Stimulated activated CD8-positive, alpha-beta memory T cell treated with anti-CD3 and anti-CD28 coated beads, Interleukin-4, amount 100 ng/mL, for 1 hour (primary cell): ENCODE data around the gene RMC1.
"Not testable (repeated sequence)": the region's sequence is repeated elsewhere in the genome, so short reads cannot be mapped to it uniquely, and the experiment has no call there.

ENCODE experiments used
- DNase-seq, 2 donors: peaks; one replicate each; pipeline ENCODE4 v3.0.0-alpha.2; 2020; ENCODE audit warnings: low read depth in 2 of 2, low spot score in 1 of 2

Gene RMC1

DNA sequence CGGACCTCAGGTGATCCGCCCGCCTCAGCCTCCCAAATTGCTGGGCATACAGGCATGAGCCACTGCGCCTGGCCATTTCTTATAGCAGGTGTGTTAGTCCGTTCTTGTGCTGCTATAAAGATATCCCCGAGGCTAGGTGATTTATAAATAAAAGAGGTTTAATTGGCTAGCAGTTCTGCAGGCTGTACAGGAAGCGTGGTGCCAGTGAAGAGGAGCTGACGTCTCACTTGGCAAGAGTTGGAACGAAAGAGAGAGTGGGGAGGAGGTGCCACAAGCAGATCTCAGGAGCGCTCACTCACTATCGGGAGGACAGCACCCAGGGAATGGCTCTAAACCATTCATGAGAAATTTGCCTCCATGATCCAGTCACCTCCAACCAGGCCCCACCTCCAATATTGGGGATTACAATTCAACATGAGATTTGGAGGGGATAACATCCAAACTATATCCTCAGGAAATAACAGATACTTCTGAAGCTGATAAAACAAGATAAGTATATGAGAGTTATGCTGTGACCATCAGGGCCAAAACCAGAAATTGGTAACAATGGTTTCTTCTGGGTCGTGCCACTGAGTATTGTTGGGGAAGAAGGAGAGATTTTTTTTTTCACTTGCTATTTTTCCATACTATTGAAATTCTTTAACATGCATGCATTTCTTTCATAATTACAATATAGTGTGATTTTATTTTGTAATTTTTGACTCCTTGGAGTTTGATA is 7.4 kb upstream of the RMC1 start:
- no peak for DNase-seq

GRCh38 chr18:23498117-23498516 is 5.2 kb upstream of the RMC1 start:
- no peak for DNase-seq

DNA sequence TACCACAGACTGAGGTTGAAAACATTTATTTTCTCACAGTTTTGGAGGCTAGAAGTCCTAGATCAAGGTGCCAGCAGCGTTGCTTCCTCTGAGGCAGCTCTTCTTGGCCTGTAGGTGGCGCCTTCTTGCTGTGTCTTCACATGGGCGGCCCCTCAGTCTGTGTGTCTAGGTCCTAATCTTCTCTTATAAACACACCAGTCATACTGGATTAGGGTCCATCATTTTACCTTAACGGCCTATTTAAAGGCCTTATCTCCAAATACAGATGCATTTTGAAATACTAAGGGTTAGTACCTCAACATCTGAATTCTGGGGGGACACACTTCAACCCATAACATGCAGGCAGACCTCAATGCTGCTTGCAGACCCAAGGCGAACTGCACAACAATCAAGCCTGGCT is 4.4 kb upstream of the RMC1 start:
- peak; percentile 51 to 58 for DNase-seq

- no peak for DNase-seq
These were observed 4.0 kb upstream of the RMC1 start for GRCh38 chr18:23499291-23499781.

- DNase-seq = no peak
These were observed 1.7 kb upstream of the RMC1 start for GRCh38 chr18:23501626-23502025.

DNA sequence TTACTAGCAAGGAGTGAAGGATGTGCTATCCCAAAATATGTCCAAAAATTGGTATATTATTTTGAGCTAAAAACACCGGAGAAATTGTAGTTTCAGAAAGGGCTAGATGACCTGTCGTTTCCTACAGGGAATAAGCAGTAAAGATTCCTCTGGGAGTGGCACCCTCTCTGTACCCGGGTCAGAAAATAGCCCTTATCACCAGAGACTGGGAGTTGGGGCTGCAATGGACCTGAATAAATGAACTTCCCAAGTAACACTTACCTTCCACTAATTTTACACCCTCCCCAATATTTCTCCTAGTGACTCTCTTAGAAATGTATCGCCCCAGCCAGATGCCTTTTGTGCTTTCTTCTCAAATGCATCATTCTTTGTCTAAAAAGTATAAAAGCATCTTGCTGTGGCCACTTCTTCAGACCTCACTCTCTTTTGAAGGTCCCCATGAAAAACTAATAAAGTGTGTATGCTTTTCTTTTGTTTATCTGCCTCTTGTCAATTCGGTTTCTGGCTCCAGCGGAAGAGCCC is 734 bp upstream of the RMC1 start:
- no peak for DNase-seq

- no peak for DNase-seq
These were observed 643 bp downstream of the RMC1 start for GRCh38 chr18:23503963-23504344.

GRCh38 chr18:23504720-23505119 is 1.4 kb downstream of the RMC1 start:
- no peak for DNase-seq

GRCh38 chr18:23506393-23506792 is 3.1 kb downstream of the RMC1 start:
- DNase-seq = no peak

DNA sequence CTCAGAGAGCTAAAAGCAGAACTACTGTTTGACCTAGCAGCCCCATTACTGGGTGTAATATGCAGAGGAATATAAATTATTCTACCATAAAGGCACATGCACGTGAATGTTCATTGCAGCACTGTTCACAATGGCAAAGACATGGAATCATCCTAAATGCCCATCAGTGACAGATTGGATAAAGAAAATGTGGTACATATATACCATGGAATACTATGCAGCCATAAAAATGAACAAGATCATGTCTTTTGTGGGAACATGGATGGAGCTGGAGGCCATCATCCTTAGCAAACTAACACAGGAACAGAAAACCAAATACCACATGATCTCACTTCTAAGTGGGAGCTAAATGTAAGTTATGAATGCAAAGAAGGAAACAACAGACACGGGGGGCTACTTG is 7.6 kb downstream of the RMC1 start:
- DNase-seq = not testable (repeated sequence)

DNA sequence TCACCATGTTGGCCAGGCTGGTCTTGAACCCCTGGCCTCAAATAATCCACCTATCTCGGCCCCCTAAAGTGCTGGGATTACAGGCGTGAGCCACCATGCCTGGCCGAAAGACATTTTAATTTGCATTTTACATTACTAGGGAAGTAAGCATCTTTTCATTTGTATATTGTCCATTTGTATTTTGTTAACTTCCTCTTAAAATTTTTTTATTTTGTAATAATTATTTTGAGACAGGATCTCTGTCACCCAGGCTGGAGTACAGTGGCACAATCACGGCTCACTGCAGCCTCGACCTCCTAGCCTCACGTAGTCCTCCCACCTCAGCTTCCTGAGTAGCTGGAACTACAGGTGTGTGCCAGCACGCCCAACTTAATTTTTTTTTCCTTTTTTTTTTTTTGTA is 8.9 kb downstream of the RMC1 start:
- DNase-seq = not testable (repeated sequence)

GRCh38 chr18:23512641-23513040 is 9.3 kb downstream of the RMC1 start:
- DNase-seq = no peak

GRCh38 chr18:23515911-23516546 is 12.7 kb downstream of the RMC1 start:
- peak; percentile 40 to 50 for DNase-seq

DNA sequence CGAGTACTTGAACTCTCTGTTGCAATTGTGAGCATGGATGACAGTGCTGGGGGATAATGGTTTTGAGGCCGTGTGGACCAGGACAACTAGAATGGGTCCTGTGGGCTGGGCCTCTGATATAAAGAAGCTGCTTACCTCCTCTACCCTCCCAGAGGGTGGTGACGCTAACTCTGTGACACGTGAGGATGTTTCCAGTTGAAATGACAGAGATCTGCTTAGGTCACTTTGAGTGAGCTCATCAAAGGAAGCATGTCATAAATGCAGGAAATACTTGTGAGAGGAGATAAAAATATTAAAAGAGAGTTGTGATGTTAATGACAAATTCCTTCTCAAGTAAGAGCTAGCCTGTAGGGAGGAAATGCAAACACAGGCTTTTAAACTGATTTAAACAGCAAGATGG is 16.4 kb downstream of the RMC1 start:
- DNase-seq = no peak

DNA sequence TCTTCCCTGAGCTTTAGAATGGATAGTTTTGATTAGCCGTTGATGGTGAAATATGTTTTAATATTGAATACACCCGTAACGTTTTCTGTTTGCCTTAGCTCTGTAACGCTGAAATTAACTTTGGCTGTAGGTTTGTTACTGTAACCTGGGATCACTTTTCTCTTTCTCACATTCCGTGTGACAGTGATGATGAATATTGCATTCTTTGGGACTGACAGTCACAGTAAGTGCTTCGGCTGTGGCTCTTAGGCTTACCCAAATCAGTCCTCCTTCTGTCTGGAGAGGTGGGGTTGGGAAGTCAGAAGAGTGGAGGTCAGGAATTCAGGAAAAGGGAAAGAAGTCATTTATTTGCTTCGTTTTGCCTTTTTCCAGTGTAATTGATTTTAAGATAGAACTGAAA is 18.0 kb downstream of the RMC1 start:
- no peak for DNase-seq

DNA sequence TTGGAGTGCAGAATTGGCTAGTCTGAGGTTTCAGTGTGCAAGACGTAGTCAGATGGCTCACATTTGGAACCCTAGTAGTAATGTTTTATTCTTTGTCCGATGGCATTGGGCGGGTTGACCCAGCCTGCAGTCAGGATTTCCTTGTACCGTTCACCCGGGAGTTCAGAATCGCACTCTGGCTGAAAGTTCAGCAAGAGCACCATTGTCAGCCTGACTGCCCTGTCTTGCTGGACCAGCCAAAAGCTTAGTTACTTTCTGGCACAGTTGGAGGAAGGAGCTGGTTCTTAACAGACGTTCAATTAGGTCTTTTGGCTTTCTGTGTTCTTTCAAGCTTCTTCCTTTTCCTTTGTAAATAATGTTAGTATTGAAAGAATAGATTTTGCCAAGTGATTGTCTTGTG is 18.6 kb downstream of the RMC1 start:
- DNase-seq = no peak

GRCh38 chr18:23523429-23524212 is 20.3 kb downstream of the RMC1 start:
- DNase-seq = no peak

DNA sequence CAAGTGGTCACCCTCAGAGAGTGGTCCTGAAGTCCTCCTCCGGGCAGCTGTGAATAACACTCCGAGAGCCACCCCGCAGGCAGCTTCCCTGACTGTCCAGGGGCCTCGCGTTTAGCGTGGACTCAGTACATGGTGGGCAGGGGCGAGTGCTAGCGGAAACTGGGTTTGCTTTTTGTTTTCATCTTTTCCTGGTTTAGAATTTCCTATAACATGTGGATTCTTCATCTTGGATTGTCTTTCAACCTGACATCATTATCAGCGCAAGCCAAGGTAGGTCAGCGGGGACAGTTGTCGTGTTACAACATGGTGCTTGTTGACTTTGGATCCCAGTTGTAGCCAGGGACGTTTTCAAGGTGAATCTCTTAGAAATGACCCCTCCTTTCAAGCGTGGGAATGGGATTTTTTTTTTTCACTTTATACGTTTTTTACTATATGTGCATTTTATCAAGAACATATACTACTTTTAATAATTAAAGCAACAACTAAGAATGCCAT is 20.9 kb downstream of the RMC1 start:
- DNase-seq = no peak

- DNase-seq = no peak
These were observed 23.3 kb downstream of the RMC1 start for GRCh38 chr18:23526501-23527063.

DNA sequence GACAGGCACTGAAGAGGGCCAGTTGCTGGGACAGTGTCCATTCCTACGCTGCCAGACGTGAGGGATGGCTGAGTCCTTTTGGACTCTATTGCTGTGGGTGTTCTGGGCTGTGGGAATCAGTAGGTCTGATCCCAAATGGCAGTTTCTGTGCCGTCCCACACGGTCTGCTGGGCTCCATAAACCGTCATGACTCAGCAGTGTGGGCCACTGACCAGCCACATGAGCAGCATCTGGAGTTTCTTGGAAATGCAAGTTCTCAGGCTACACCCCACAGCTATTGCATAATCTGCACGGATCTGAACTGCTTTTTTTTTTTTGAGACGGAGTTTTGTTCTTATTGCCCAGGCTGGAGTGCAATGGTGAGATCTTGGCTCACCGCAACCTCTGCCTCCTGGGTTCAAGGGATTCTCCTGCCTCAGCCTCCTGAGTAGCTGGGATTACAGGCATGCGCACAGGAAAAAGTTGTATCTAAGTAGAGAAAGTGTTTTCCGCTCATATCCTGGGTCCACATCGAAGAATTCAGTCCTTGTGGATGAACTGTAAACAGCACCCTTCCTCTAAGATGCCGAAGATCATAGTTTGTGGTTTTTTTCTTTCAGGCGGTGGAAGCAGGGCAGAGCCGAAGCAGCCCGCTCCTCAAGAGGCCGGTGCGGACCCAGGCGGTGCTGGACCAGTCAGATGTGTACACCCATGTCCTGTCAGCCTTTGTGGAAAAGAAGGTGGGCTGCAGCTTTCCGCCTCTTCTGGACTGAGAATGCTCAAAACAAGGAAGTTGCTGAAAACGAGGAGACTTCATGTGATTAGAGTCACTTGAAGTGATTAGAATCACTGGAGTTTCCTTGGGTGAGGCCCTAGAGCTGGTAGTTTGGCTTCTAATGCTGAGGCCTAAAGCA is 25.5 kb downstream of the RMC1 start:
- no peak for DNase-seq
